Hepatocyte (in vitro differentiated cells): ENCODE results near the gene AMBN. TPM values are rescaled to one million over a fixed set of nuclear protein-coding genes. Genes with fewer than 3 reads are reported as not detected.

Experiments used
- DNase-seq: peaks from one replicate; pipeline ENCODE4 v3.0.0-alpha.2; 2016; ENCODE audit warnings: low spot score
- H2AFZ ChIP-seq: fragments of 200-600 bp; sonication (generic); 2 replicates; pipeline ENCODE4 v1.6.0; 2016; ENCODE audit warnings: antibody characterized with exemption, mild to moderate bottlenecking
- H3K27ac ChIP-seq: fragments of 200-600 bp; sonication (generic); 2 replicates; pipeline ENCODE4 v1.5.1; 2016; ENCODE audit warnings: mild to moderate bottlenecking
- H3K27me3 ChIP-seq: fragments of 200-600 bp; sonication (generic); 2 replicates; pipeline ENCODE4 v1.6.1; 2016
- H3K36me3 ChIP-seq: fragments of 200-600 bp; sonication (generic); replicated peaks from 2 replicates; pipeline ENCODE4 v1.5.1; 2016; ENCODE audit warnings: low read depth; ENCODE audit not compliant: insufficient read depth
- H3K4me1 ChIP-seq: fragments of 200-600 bp; sonication (generic); 2 replicates; pipeline ENCODE4 v1.5.1; 2016; ENCODE audit warnings: mild to moderate bottlenecking, moderate library complexity; ENCODE audit not compliant: insufficient read depth
- H3K4me2 ChIP-seq: fragments of 200-600 bp; sonication (generic); 2 replicates; pipeline ENCODE4 v1.6.0; 2016
- H3K4me3 ChIP-seq: fragments of 200-600 bp; sonication (generic); 2 replicates; pipeline ENCODE4 v1.5.1; 2016; ENCODE audit warnings: mild to moderate bottlenecking
- H3K79me2 ChIP-seq: fragments of 200-600 bp; sonication (generic); 2 replicates; pipeline ENCODE4 v1.6.0; 2017; ENCODE audit warnings: mild to moderate bottlenecking
- H3K9me2 ChIP-seq: fragments of 200-600 bp; sonication (generic); replicated peaks from 2 replicates; pipeline ENCODE4 v1.6.0; 2017; ENCODE audit warnings: mild to moderate bottlenecking; ENCODE audit not compliant: insufficient read depth
- H3K9me3 ChIP-seq: fragments of 200-600 bp; sonication (generic); 2 replicates; pipeline ENCODE4 v1.5.1; 2016; ENCODE audit warnings: low read depth, mild to moderate bottlenecking
- H4K20me1 ChIP-seq: fragments of 200-600 bp; sonication (generic); 2 replicates; pipeline ENCODE4 v1.6.0; 2016; ENCODE audit warnings: mild to moderate bottlenecking; ENCODE audit not compliant: insufficient read depth, poor library complexity, severe bottlenecking
- CTCF ChIP-seq: fragments of 200-600 bp; sonication (generic); IDR thresholded peaks from 2 replicates; pipeline ENCODE4 v1.5.1; 2016; ENCODE audit warnings: antibody characterized with exemption, mild to moderate bottlenecking; ENCODE audit not compliant: poor library complexity
- EZH2 ChIP-seq: fragments of 200-600 bp; sonication (generic); IDR thresholded peaks from 2 replicates; pipeline ENCODE4 v1.6.1; 2016; ENCODE audit warnings: antibody characterized with exemption, mild to moderate bottlenecking, borderline replicate concordance
- EZH2phosphoT487 ChIP-seq: fragments of 200-600 bp; sonication (generic); IDR thresholded peaks from one replicate; pipeline ENCODE4 v1.6.1; 2018; ENCODE audit warnings: antibody characterized with exemption, mild to moderate bottlenecking, low read depth, moderate library complexity; ENCODE audit not compliant: unreplicated experiment, severe bottlenecking
- WGBS: methylation state at CpG from one replicate; pipeline ENCODE4 v1.1.6; 2016; ENCODE audit warnings: low lambda C conversion rate; ENCODE audit errors: missing lambda C conversion rate; 5-methylcytosine and 5-hydroxymethylcytosine counted together
- polyA plus RNA-seq: library from polyadenylated mRNA; unstranded; fragments of >200 nt; fragmentation: Nextera tagmentation; extraction: Ambion mirVana; gene quantifications from 2 replicates; pipeline ENCODE4 v1.2.1, GENCODE V29; 2016
- total RNA-seq: library from RNA; depleted of rRNA; stranded (reverse); fragments of >200 nt; gene quantifications from 2 replicates; pipeline ENCODE4 v1.2.3, GENCODE V29; 2014

The AMBN gene
- total and polyA plus RNA-seq, 2 experiments from 2014 or later = not detected

- Histone ChIP-seq H3K4me1 (peaks cover 13% of the 10 kb centered on the region), H3K27ac (peak overlapping the region; percentile 21), H3K79me2 (no peaks in the 10 kb centered on the region), H2AFZ (no peak overlapping the region), H4K20me1 (no peaks in the 10 kb centered on the region), H3K4me3 (no peak overlapping the region), H3K9me2 (no peaks in the 10 kb centered on the region), H3K4me2 (peak overlapping the region; percentile 67), H3K27me3 (no peaks in the 10 kb centered on the region), H3K9me3 (no peaks in the 10 kb centered on the region), H3K36me3 (no peaks in the 10 kb centered on the region)
- no peak for DNase-seq
- WGBS = 20% methylated on average over 3 of the region's 3 CpGs
- no peak for TF ChIP-seq EZH2phosphoT487
These were observed 22.1 kb downstream of the AMBN start for GRCh38 chr4:70614184-70614555.

- WGBS = 96% methylated on average over 4 of the region's 4 CpGs
- no peaks in the 10 kb centered on the region for H4K20me1 ChIP-seq
- H3K4me2 ChIP-seq = no peak overlapping the region
- no peaks in the 10 kb centered on the region for H3K9me3 ChIP-seq
- no peaks in the 10 kb centered on the region for H3K36me3 ChIP-seq
- H3K9me2 ChIP-seq = no peaks in the 10 kb centered on the region
- no peak overlapping the region for H2AFZ ChIP-seq
- no peak overlapping the region for H3K4me3 ChIP-seq
- no peaks in the 10 kb centered on the region for H3K4me1 ChIP-seq
- H3K27me3 ChIP-seq = no peaks in the 10 kb centered on the region
- DNase-seq = no peak
- TF ChIP-seq EZH2phosphoT487 = no peak
- no peak for TF ChIP-seq CTCF
- TF ChIP-seq EZH2 = no peak
- H3K27ac ChIP-seq = no peak overlapping the region
- H3K79me2 ChIP-seq = no peaks in the 10 kb centered on the region
These were observed 27.2 kb downstream of the AMBN start for GRCh38 chr4:70619288-70619687.

- H3K27me3 ChIP-seq = no peaks in the 10 kb centered on the region
- H3K27ac ChIP-seq = no peak overlapping the region
- H3K79me2 ChIP-seq = no peaks in the 10 kb centered on the region
- TF ChIP-seq CTCF (no peak), EZH2phosphoT487 (no peak), EZH2 (no peak)
- H3K9me2 ChIP-seq = no peaks in the 10 kb centered on the region
- H4K20me1 ChIP-seq = no peaks in the 10 kb centered on the region
- H3K36me3 ChIP-seq = no peaks in the 10 kb centered on the region
- H3K4me3 ChIP-seq = no peak overlapping the region
- H2AFZ ChIP-seq = no peak overlapping the region
- DNase-seq = no peak
- H3K9me3 ChIP-seq = no peaks in the 10 kb centered on the region
- 93% methylated on average over 2 of the region's 2 CpGs for WGBS
- H3K4me2 ChIP-seq = no peak overlapping the region
- no peaks in the 10 kb centered on the region for H3K4me1 ChIP-seq
These were observed 27.7 kb downstream of the AMBN start for GRCh38 chr4:70619778-70620177.

- no peak for DNase-seq
- no peaks in the 10 kb centered on the region for H3K9me2 ChIP-seq
- WGBS = 100% methylated on average over 3 of the region's 3 CpGs
- no peak for TF ChIP-seq EZH2phosphoT487
- no peak for TF ChIP-seq CTCF
- no peak for TF ChIP-seq EZH2
- H3K27me3 ChIP-seq = no peaks in the 10 kb centered on the region
- H3K4me3 ChIP-seq = no peak overlapping the region
- no peaks in the 10 kb centered on the region for H3K4me1 ChIP-seq
- H4K20me1 ChIP-seq = no peaks in the 10 kb centered on the region
- H3K27ac ChIP-seq = no peak overlapping the region
- no peaks in the 10 kb centered on the region for H3K79me2 ChIP-seq
- no peaks in the 10 kb centered on the region for H3K36me3 ChIP-seq
- H2AFZ ChIP-seq = no peak overlapping the region
- H3K4me2 ChIP-seq = no peak overlapping the region
- no peaks in the 10 kb centered on the region for H3K9me3 ChIP-seq
These were observed 31.3 kb downstream of the AMBN start for GRCh38 chr4:70623323-70623722.
